Fibroblast of skin of right quadriceps (primary cell): Measurements from ENCODE around the gene KIF7.
"Not testable (repeated sequence)": the region's sequence is repeated elsewhere in the genome, so short reads cannot be mapped to it uniquely, and the experiment has no call there.

Source experiments
- DNase-seq: peaks from one replicate; pipeline ENCODE4 v3.0.0-alpha.2; 2013

The KIF7 gene

DNA sequence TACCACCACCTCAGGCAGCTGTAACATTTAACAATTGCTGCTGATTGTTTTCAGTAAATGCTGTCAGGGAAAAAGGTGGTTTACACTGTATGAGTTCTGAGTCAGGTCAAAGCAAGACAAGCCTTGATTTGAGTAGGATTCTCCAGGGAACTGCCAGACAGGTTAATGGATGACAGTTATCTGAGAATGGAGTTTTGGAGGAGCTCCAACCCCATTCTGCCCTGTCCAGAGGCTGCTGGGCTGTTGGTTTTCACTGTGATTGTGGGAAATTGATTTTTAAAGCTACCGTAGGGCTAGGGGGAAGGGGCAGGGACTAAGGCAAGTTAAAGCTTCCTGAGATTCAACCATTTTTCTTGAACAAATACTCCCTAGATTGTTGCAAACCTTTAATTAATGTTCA, 40.1 kb downstream of the KIF7 start:
- DNase-seq, result no peak

DNA sequence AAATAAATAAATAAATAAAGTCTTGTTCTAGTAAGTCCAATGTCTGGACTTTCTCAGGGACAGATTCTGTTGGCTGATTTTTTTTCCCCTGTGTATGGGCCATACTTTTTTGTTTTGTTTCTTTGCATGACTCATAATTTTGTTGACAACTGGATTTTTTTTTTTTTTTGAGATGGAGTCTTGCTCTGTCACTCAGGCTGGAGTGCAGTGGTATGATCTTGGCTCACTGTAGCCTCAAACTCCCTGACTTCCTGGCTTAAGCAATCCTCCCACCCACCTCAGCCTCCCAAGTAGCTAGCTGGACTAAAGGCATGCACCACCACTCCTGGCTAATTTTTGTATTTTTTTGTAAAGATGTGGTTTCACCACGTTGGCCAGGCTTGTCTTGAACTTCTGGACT, 41.1 kb downstream of the KIF7 start:
- DNase-seq, result no peak

DNA sequence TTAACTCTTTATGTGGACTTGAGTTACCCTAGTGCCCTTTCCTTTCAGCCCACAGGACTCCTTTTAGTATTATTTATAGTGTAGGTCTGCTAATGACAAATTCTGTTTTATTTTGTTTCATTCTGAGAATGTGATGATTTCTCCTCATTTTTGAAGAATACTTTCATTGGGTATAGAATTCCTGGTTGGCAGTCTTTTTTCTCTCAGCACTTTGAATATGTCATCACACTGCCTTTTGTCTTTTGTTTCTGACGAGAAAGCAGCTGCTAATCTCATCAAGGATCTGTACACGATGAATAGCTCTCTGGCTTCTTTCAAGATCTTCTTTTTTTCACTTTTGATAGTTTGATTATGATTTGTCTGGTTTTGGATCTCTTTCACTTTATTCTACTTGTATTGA, 42.2 kb downstream of the KIF7 start:
- no peak for DNase-seq

DNA sequence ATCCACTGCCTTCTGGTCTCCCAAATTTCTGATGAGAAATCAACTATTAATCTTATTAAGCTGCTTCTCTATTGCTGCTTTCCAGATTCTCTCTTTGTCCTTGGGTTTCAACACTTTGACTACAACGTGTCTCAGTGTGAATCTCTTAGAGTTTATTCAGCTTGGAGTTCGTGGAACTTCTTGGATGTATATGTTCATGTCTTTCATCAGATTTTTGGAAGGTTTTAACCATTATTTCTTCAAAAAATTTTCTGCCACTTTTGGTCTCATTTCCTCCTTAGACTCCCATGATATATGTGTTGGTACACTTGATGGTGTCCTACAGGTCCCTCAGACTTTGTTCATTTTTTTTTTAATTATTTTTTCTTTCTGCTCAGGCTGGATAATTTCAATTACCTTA, 44.0 kb downstream of the KIF7 start:
- DNase-seq, result no peak

DNA sequence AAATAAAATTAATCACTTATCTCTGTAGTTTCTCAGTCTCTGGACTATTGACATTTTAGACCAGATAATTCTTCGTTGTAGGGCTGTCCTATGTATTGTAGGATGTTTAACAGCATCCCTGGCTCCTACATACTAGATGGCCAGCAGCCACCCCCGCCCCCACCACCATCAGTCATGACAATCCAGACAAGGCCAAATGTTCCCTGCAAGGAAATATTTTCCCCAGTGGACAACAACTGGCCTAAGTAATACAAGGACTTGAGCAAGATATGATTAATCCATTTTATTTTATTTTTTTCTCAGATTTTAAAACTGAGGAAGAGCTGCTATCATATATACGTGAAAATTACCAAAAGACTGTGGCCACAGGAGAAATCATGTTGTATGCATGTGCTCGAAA, 56.2 kb downstream of the KIF7 start:
- DNase-seq, result no peak

DNA sequence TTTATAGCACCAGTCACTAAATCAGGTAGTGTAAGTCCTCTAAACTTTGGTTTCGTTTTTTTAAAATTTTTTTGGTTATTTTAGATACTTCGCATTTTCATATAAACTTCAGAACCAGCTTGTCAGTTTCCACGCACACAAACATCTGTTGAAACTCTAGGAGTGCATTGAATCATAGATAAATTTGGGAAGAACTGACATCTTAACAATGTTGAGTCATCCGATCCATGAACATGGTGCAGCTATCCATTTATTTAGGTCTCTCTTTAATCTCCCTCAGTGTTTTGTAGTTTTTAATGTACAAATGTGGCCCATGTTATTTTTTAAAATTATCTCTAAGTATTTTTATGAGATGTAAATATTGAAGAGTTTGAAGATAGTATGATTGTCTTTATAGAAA, 62.2 kb downstream of the KIF7 start:
- DNase-seq, result peak; percentile 24

DNA sequence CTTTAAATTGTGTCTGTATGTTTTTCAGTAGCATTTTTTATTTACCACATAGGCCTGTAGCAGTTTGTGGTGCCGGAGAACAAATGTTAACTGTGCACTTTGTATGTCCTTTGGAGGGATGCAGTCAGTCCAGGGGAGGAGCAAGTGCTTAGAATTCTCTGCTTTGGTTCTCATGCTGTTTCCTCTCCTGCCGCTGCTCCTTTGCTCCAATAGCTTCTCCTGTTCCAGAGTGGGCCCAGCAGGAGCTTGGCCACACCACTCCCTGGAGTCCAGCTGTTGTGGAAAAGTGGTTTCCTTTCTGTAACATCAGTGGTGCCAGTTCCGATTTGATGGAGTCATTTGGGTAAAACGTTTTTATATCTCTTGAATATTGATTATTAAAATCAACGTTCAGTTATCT, 63.4 kb downstream of the KIF7 start:
- no peak for DNase-seq

DNA sequence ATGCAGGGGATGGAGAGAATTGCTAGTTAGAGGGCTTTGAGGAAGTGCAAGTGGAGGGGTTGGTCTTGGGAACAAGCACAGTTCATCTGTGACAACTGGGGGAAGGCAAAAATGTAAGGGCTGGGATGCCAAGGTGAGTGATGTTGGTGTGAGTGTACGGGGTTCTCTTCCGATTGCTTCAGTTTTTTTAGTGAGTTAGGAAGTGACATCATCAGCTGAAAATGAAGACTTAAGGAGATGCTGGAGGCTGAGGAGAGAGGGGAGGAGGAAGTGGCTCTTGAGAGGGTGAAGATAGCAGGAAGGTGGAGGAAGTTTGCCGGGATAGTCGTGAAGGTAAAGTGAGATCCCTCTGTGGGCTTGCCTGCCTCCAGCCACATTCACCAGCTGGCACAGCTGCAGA, 67.3 kb downstream of the KIF7 start:
- DNase-seq, result peak; percentile 45

DNA sequence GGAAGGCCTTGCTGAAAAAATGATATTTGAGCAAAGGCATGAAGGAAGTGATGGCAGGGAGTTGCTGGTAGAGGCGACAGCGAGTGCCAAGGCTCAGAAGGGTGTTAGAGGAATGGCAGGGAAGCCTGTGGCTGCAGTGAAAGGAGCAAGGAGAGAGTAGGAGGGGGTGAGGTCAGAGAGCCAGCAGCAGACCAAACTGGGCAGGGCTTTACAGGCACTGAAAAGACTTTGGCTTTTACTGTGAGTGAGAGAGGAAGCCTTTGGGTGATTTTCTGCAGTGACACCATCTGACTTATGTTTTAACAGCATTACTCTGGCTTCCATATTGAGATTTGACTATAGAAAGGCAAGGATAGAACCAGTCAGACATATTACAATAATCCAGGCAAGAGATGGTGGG, 68.6 kb downstream of the KIF7 start:
- no peak for DNase-seq

DNA sequence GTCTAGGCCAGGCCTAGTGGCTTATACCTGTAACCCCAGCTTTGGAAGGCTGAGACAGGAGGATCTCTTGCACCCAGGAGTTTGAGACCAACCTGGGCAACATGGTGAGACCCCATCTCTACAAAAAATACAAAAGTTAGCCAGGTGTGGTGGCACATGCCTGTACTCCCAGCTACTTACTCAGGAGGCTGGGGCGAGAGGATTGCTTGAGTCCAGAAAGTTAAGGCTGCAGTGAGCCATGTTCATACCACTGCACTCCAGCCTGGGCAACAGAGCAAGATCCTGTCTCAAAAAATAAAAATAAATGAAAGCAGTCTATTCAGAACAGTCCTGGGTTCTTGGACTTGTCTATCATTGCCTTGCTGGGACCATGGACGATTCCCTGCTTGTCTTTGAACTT, 74.5 kb downstream of the KIF7 start:
- not testable (repeated sequence) for DNase-seq

DNA sequence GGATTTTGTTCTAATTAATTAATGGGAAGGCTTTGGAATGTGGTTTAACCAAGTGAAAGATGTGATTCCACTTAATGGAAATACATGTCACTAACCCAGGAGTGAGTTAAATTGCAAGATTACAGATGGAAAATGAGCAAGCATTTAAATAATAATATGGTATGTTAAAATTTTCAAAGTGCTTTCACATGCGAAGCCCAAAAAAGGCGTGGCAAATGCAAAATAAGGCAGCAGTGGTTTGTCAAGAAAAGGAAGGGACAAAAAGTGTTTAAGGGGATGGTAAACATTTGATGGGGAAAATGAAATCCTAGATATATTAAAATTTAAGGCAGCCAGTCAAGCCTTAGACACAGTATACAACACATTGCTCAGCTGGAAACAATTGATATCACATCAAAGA, 77.1 kb downstream of the KIF7 start:
- no peak for DNase-seq
